ENCODE measurements around the gene DNAJC17.

DNAJC17 gene

DNA sequence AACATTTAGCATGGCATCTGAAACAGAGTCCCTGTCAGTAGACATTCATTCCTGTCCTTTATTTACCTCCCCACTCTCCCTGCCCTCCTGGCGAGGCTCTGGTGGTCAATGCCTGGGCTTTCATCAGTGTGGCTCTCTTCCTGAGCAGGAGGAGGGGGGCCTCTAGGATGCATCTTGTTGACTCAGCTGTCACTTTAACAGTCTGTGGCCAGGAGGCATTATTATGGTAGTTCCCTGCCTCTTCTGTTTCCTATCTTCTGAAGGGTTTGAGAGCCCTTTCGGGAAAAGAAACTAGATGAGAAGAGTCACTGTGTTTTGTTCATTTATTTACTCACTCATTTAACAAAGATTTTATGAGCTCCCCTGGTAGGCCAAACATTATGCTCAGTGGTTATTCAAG lies 23.6 kb upstream of the DNAJC17 start:
- 83% methylated on average over 1 of the region's 2 CpGs; no CpG with 5 or more reads in 1 of the 2 experiments for WGBS, 2 experiments (ENCODE audit: insufficient coverage in 2 of 2)
- no peak overlapping the region for H3K4me3 ChIP-seq (ENCODE audit: extremely low read depth, insufficient read depth, low read length, poor library complexity, severe bottlenecking)
- H3K27ac ChIP-seq (ENCODE audit: low read depth, low read length, severe bottlenecking): no peak overlapping the region
- H3K36me3 ChIP-seq (ENCODE audit: control insufficient read depth, insufficient read depth, low read length): no peaks in the 10 kb centered on the region
- H3K9me3 ChIP-seq (ENCODE audit: control insufficient read depth, low read length): no peaks in the 10 kb centered on the region
- no peaks in the 10 kb centered on the region for H3K4me1 ChIP-seq (ENCODE audit: control insufficient read depth, insufficient read depth, low read length, poor library complexity, severe bottlenecking)

DNA sequence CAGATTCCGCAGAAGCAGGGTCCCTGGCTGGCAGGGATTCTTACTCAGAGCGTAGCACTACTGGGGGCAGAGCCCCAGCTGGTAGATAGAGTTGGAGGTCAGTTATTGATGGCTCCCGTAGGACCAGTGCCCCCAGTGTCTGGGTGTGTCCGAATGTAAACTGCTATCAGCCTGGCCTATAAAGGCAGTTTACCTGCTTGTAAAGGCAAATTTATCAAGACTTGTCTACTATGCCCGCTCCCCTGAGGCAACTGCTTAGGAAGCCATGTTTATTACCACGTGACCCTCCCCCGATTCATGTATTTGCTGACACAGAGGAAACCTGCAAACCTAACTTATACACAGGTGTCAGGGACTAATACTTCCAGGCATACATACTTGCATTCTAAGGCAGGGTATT lies 21.8 kb upstream of the DNAJC17 start:
- H3K27ac ChIP-seq (ENCODE audit: low read depth, low read length, severe bottlenecking): no peak overlapping the region
- H3K4me1 ChIP-seq (ENCODE audit: control insufficient read depth, insufficient read depth, low read length, poor library complexity, severe bottlenecking): no peaks in the 10 kb centered on the region
- H3K9me3 ChIP-seq (ENCODE audit: control insufficient read depth, low read length): no peaks in the 10 kb centered on the region
- no peak overlapping the region for H3K4me3 ChIP-seq (ENCODE audit: extremely low read depth, insufficient read depth, low read length, poor library complexity, severe bottlenecking)
- no peaks in the 10 kb centered on the region for H3K36me3 ChIP-seq (ENCODE audit: control insufficient read depth, insufficient read depth, low read length)
- WGBS, 2 experiments (ENCODE audit: insufficient coverage in 2 of 2): 91 to 96% methylated on average over 7 of the region's 7 CpGs

DNA sequence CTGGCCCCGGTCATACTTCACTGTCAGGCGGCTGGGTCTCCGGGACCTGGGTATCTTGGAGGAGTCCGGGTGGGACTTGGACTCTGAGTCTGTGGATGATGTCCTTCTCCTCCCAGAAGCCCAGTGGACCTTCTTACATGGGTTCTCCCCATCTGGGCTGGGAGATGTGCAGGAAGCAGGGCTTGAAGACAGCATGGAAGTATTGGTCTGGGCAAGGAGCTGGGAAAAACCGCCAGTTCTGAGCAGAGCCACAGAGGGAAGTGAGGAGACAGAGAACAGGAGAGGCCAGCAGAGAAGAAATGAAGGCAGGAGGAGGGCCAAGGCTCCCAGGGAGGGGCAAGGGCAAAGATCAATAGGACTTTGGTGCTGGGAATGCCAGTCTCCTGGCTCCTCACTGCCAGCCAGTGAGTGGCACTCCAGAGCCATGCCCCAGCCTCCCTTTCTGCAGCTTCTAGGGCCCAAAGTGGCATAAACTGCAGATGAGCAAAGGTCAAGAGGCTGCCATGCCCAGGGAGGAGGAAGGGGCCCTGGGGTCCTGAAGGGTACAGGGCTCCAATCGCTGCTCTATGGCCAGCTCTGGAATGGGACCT lies 21.3 kb upstream of the DNAJC17 start, which contains the start of gene PPP1R14D:
Gene PPP1R14D, minus strand, starts transcription at position 262 of the 590 bp plus-strand sequence. Its CDS starts 67 bp downstream, at position 195.
- no peak within 1 kb of the TSS for H3K27ac ChIP-seq (ENCODE audit: low read depth, low read length, severe bottlenecking)
- H3K9me3 ChIP-seq (ENCODE audit: control insufficient read depth, low read length): no peaks in the 10 kb centered on the region
- no peak within 1 kb of the TSS for H3K4me3 ChIP-seq (ENCODE audit: extremely low read depth, insufficient read depth, low read length, poor library complexity, severe bottlenecking)
- 86 to 100% methylated on average over 2 to 6 of the region's 6 CpGs for WGBS, 2 experiments (ENCODE audit: insufficient coverage in 2 of 2)
- H3K36me3 ChIP-seq (ENCODE audit: control insufficient read depth, insufficient read depth, low read length): no peaks in the 10 kb centered on the region
- H3K4me1 ChIP-seq (ENCODE audit: control insufficient read depth, insufficient read depth, low read length, poor library complexity, severe bottlenecking): no peaks in the 10 kb centered on the region

DNA sequence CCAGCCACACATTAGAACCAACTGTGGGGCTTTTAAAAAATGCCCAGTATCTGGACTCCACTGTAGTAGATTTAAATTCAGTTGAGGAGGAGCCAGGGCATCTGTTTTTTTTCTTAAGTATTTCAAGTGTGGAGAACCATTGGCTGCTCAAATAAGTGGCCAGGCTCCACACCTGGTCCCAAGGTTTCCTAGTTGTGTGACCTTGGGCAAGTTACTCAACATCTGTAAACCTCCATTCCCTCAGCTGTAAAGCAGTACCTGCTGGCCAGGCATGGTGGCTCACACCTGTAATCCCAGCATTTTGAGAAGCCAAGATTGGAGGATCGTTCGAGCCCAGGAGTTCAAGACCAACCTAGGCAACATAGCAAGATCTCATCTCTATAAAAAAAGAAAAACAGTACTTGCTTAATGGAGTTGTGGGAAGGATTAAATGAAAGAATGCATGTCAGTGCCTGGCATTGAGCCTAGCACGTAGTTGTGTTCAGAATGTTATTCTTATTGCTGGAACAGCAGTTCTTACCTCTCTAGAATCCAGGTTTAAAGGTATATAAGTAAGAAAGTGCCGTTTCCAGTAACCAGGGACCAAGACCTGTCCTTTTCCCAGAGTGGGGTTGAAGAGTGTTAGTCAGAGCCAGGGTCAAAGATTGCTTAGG lies 19.3 kb upstream of the DNAJC17 start:
- no peak overlapping the region for H3K4me3 ChIP-seq (ENCODE audit: extremely low read depth, insufficient read depth, low read length, poor library complexity, severe bottlenecking)
- no peaks in the 10 kb centered on the region for H3K4me1 ChIP-seq (ENCODE audit: control insufficient read depth, insufficient read depth, low read length, poor library complexity, severe bottlenecking)
- H3K9me3 ChIP-seq (ENCODE audit: control insufficient read depth, low read length): no peaks in the 10 kb centered on the region
- no peaks in the 10 kb centered on the region for H3K36me3 ChIP-seq (ENCODE audit: control insufficient read depth, insufficient read depth, low read length)
- WGBS, 2 experiments (ENCODE audit: insufficient coverage in 2 of 2): 83% methylated on average over 2 of the region's 4 CpGs; no CpG with 5 or more reads in 1 of the 2 experiments
- no peak overlapping the region for H3K27ac ChIP-seq (ENCODE audit: low read depth, low read length, severe bottlenecking)

DNA sequence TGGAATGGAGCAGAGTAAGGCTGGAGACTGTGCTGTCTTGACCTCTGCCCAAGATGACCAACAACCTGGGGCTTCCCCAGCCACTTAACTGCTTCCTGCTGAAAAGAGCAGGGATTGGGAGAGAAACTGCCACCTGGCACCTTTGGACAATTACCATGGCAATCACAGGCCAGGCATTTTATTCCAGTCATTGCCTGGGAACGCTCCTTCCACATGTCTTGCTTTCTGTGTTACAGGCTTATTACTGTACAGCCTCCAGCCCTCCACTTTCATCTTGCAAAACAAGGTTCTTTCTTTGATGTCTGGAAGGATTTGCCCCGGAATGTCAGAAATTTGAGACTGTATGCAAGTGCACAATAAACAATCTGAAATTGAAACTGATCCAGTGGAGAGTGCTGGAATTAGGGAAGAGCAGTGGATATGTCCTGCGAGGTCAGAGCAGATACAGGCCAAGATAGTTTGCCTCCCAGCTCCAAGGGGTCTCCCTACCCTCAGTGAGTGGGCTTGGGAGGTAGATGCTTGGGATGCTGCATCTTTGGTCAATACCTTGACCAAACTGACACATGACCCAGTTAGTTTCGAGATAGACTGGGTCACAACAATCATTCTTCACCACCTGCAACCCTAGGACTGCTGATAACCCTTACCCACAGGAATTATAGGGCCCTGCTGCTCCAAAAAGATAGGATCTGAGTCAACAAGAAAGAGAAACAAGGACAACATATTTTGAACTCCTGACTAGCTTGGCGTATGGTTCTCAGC lies 18.6 kb upstream of the DNAJC17 start:
- 78 to 94% methylated on average over 2 of the region's 5 CpGs for WGBS, 2 experiments (ENCODE audit: insufficient coverage in 2 of 2)
- H3K4me1 ChIP-seq (ENCODE audit: control insufficient read depth, insufficient read depth, low read length, poor library complexity, severe bottlenecking): no peaks in the 10 kb centered on the region
- H3K27ac ChIP-seq (ENCODE audit: low read depth, low read length, severe bottlenecking): no peak overlapping the region
- H3K36me3 ChIP-seq (ENCODE audit: control insufficient read depth, insufficient read depth, low read length): no peaks in the 10 kb centered on the region
- H3K9me3 ChIP-seq (ENCODE audit: control insufficient read depth, low read length): no peaks in the 10 kb centered on the region
- H3K4me3 ChIP-seq (ENCODE audit: extremely low read depth, insufficient read depth, low read length, poor library complexity, severe bottlenecking): no peak overlapping the region

DNA sequence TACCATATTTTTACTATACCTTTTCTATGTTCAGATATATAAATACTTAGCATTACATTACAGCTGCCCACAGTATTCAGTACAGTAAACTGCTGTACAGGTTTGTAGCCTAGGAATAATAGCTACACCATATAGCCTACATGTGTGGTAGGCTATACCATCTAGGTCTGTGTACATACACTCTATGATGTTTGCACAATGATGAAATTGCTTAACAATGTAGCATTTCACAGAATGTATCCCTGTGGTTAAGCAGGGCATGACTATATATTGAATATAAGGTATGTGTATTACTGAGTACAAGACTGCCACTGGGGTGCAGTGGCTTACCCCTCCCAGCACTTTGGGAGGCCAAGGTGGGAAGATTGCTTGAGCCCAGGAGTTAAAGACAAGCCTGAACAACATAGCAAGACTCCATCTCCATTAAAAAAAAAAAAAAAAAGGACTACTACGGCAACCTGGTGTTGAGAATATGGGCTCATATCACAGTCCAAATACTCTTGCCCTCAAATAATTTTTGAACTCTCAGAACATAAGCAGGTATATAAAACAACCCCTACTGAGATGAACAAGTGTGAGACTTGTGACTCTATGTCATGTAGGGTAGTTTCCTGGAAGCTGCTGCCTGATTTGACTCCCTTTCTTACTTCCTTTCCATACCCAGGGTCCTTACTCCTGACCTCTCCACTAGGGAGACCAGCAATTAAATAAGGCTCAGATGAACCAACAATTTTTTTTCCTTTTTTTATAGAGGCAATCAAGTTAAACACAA lies 16.5 kb upstream of the DNAJC17 start:
- no peaks in the 10 kb centered on the region for H3K36me3 ChIP-seq (ENCODE audit: control insufficient read depth, insufficient read depth, low read length)
- no peaks in the 10 kb centered on the region for H3K9me3 ChIP-seq (ENCODE audit: control insufficient read depth, low read length)
- no CpG with 5 or more reads among the region's 1 CpG for WGBS, 2 experiments (ENCODE audit: insufficient coverage in 2 of 2)
- no peak overlapping the region for H3K27ac ChIP-seq (ENCODE audit: low read depth, low read length, severe bottlenecking)
- H3K4me3 ChIP-seq (ENCODE audit: extremely low read depth, insufficient read depth, low read length, poor library complexity, severe bottlenecking): no peak overlapping the region
- no peaks in the 10 kb centered on the region for H3K4me1 ChIP-seq (ENCODE audit: control insufficient read depth, insufficient read depth, low read length, poor library complexity, severe bottlenecking)

DNA sequence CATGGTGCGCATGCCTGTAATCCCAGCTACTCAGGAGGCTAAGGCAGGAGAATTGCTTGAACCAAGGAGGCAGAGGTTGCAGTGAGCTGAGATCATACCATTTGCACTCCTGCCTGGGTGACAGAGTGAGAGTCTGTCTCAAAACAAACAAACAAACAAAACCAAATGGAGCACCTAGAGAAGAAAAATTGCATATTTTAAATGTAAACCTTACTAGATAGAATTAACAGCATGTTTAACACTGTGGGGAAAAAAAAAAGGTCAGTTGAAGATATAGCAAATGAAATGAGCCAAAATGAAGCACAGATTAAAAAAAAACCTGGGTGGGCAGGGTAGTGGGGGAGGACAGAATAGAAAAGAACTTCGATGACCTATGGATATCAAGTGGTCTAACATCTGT lies 13.9 kb upstream of the DNAJC17 start:
- Histone ChIP-seq H3K9me3 (ENCODE audit: control insufficient read depth, low read length) (no peaks in the 10 kb centered on the region), H3K4me3 (ENCODE audit: extremely low read depth, insufficient read depth, low read length, poor library complexity, severe bottlenecking) (no peak overlapping the region), H3K27ac (ENCODE audit: low read depth, low read length, severe bottlenecking) (no peak overlapping the region), H3K4me1 (ENCODE audit: control insufficient read depth, insufficient read depth, low read length, poor library complexity, severe bottlenecking) (no peaks in the 10 kb centered on the region), H3K36me3 (ENCODE audit: control insufficient read depth, insufficient read depth, low read length) (no peaks in the 10 kb centered on the region)
- WGBS, 2 experiments (ENCODE audit: insufficient coverage in 2 of 2): 97 to 100% methylated on average over 2 of the region's 2 CpGs

DNA sequence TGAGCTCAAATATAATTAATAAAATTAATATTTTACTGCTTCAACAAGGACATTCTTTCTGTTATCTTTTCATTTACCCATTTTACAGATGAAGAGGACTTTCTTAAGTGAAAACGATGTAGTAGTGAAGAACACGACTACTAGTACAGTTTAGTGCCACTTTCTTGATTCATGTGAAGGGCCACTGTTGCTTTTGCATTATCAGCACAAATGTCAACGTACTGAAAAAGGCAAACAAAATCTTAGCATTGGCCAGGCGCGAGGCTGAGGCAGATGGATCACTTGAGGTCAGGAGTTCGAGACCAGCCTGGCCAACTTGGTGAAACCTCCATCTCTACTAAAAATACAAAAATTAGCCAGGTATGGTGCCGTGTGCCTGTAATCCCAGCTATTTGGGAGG lies 11.8 kb upstream of the DNAJC17 start:
- 93 to 95% methylated on average over 6 to 7 of the region's 7 CpGs for WGBS, 2 experiments (ENCODE audit: insufficient coverage in 2 of 2)
- Histone ChIP-seq H3K36me3 (ENCODE audit: control insufficient read depth, insufficient read depth, low read length) (no peaks in the 10 kb centered on the region), H3K9me3 (ENCODE audit: control insufficient read depth, low read length) (no peaks in the 10 kb centered on the region), H3K4me3 (ENCODE audit: extremely low read depth, insufficient read depth, low read length, poor library complexity, severe bottlenecking) (no peak overlapping the region), H3K4me1 (ENCODE audit: control insufficient read depth, insufficient read depth, low read length, poor library complexity, severe bottlenecking) (no peaks in the 10 kb centered on the region), H3K27ac (ENCODE audit: low read depth, low read length, severe bottlenecking) (no peak overlapping the region)

DNA sequence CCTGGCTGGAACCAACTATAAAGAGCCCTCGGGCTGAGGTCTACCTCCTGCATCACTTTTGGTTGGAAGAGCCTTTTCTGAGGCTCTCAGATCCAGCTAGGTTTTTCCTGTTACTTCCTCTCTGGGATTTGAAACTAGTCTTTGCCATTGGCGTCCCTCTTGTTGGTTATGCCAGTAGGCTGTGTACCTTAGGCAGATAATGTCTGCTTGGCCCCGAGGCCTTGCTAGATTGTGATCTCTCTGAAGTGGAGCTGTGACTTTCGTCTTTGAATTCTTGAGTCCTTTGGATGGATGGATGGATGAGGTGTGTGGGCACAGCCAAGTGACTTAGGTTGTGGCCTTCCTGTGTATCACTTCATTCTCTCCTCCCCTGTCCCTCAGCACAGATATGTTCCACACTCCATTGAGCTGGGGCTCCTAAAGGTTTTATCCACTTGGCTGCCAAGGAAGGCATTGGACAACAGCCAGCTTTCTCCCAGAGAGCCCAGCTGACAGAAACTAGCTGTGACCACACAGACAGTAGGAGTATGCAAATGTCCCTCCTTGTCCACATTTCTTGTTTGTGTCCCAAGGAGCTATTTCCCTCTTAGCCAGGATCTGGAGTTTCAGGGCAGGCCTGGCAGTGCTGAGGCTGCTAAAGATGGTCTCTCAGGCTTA lies 7.9 kb upstream of the DNAJC17 start:
- Histone ChIP-seq H3K4me1 (ENCODE audit: control insufficient read depth, insufficient read depth, low read length, poor library complexity, severe bottlenecking) (no peaks in the 10 kb centered on the region), H3K4me3 (ENCODE audit: extremely low read depth, insufficient read depth, low read length, poor library complexity, severe bottlenecking) (no peak overlapping the region), H3K9me3 (ENCODE audit: control insufficient read depth, low read length) (no peaks in the 10 kb centered on the region), H3K36me3 (ENCODE audit: control insufficient read depth, insufficient read depth, low read length) (peaks cover 21% of the 10 kb centered on the region), H3K27ac (ENCODE audit: low read depth, low read length, severe bottlenecking) (no peak overlapping the region)
- WGBS, 2 experiments (ENCODE audit: insufficient coverage in 2 of 2): 96 to 100% methylated on average over 1 to 3 of the region's 4 CpGs
